A549 (cell line): Measurements from ENCODE around the gene UBE2K.

ENCODE experiments used
- BHLHE40 ChIP-seq: IDR thresholded peaks from 2 replicates; pipeline ENCODE4 v1.6.1; 2012; ENCODE audit warnings: low read depth, low read length, inconsistent platforms
- CTCF ChIP-seq: fragments of >200 bp; sonication (Bioruptor Twin); formaldehyde crosslinking; IDR thresholded peaks from 3 replicates; pipeline ENCODE4 v1.5.1; 2016
- E2F6 ChIP-seq: IDR thresholded peaks from 2 replicates; pipeline ENCODE4 v1.6.1; 2012; ENCODE audit warnings: low read depth, borderline replicate concordance
- EHMT2 ChIP-seq: fragments of 200-600 bp; sonication (generic); IDR thresholded peaks from 2 replicates; pipeline ENCODE4 v1.6.1; 2016; ENCODE audit warnings: antibody characterized with exemption, low read depth, mild to moderate bottlenecking, moderate library complexity
- HMGXB4 ChIP-seq: fragments of 250-450 bp; sonication (Bioruptor Pico); IDR thresholded peaks from 2 replicates; pipeline ENCODE4 v1.5.0; 2021; ENCODE audit warnings: mild to moderate bottlenecking, moderate library complexity, borderline replicate concordance
- MAFK ChIP-seq: fragments of 450-650 bp; IDR thresholded peaks from 2 replicates; pipeline ENCODE4 v1.6.1; 2014; ENCODE audit not compliant: partially characterized antibody
- MAX ChIP-seq: IDR thresholded peaks from 2 replicates; pipeline ENCODE4 v1.6.1; 2012
- POLR2A ChIP-seq: IDR thresholded peaks from 2 replicates; pipeline ENCODE4 v1.6.1; 2012; ENCODE audit warnings: mild to moderate bottlenecking, low read length
- POLR2AphosphoS2 ChIP-seq: conservative IDR thresholded peaks from 2 replicates; pipeline ENCODE4 v1.6.1; 2012; ENCODE audit warnings: low read length, improper control_type of control experiment, inconsistent platforms
- ZSCAN20 ChIP-seq: fragments of 250-450 bp; sonication (Bioruptor Pico); IDR thresholded peaks from 2 replicates; pipeline ENCODE4 v1.8.0; 2022; ENCODE audit warnings: mild to moderate bottlenecking, moderate library complexity

DNA sequence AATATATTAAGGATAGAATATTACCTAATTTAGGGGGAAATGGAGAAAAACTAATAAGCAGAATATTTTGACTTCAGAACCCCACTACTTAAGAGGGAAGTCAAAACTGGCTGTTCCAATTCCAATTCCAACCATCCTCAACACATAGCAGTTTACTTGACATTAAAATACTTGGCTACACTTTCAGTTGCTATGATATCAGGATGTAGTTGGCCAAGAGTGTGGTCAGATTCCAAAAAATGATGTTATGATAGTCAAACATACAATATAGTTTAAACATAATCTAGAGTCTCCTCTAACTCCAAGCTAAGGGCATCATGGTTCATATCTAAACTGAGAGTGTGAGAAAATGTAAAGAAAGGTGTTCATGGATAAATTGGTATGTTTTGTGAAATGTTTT lies 42.7 kb upstream of the UBE2K start:
- TF ChIP-seq CTCF, result no peak
- no peak for TF ChIP-seq BHLHE40
- TF ChIP-seq E2F6, result no peak
- no peak for TF ChIP-seq MAFK
- TF ChIP-seq EHMT2, result no peak
- no peak for TF ChIP-seq POLR2AphosphoS2
- TF ChIP-seq POLR2A, result no peak
- TF ChIP-seq ZSCAN20, result no peak
- no peak for TF ChIP-seq MAX
- TF ChIP-seq HMGXB4 (CRISPR knock-in tag), result no peak
